Suprapubic skin (tissue), 4 donors: Measurements from ENCODE around the gene RAB3D.

Source experiments
- EP300 ChIP-seq: sonication (generic); formaldehyde crosslinking; IDR thresholded peaks from one replicate; pipeline ENCODE4 v1.6.1; 2017; ENCODE audit warnings: antibody characterized with exemption
- POLR2A ChIP-seq, 2 donors: fragments of 450-650 bp; IDR thresholded peaks; one replicate each; pipeline ENCODE4 v1.6.1; 2017; ENCODE audit warnings: antibody characterized with exemption in 2 of 2, mild to moderate bottlenecking in 2 of 2, moderate library complexity in 2 of 2
- POLR2AphosphoS5 ChIP-seq, 3 donors: sonication (generic); formaldehyde crosslinking; IDR thresholded peaks; one replicate each; pipeline ENCODE4 v1.6.1; 2017; ENCODE audit warnings: antibody characterized with exemption in 3 of 3
- TF ChIP-seq, protein P1 (sequence below), 2 donors: fragments of 200-600 bp in 1 of 2; fragments of 450-650 bp in 1 of 2; sonication (generic) in 1 of 2; IDR thresholded peaks; one replicate each; pipeline ENCODE4 v1.5.1; 2016 to 2019; ENCODE audit warnings: antibody characterized with exemption in 2 of 2, mild to moderate bottlenecking in 1 of 2, moderate library complexity in 1 of 2

DNA sequence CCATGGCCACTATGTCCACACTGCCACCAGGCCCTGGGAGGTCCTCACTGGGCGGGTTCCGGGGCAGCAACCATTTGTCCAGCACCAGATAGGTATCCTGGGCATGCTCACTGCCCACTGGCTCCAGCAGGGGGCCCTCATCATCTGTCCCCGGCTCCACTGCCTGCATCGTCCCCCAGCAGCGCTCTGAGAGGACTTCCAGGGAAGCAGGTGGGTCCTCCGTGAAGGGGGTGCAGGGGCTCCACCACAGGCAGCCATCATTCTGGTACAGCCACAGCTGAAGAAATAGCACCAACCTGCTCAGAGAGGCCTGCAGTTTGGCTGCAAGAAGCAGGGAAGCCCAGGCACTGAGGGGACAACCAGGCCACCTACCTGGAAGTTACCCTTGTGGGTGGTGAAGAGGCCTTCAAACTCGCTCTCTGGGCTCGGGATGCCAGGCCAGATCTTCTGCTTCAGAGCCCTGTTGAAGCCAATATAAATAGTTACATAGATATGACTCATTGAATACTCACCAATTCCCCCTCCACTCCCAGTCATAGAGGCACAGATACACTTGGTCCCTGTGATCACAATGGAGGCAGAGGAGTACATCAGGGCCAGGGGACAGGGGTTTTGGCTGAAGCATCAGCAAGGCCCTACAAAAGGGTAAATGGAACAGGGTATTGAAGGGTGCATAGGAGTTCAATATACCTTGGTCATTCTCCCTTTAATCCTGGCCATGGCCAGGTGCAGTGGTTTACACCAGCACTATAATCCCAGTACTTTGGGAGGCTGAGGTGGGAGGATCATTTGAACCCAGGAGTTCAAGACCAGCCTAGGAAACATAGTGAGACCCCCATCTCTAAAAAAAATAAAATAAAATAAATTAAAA lies 39.1 kb upstream of the RAB3D start:
- TF ChIP-seq, protein P1, sequence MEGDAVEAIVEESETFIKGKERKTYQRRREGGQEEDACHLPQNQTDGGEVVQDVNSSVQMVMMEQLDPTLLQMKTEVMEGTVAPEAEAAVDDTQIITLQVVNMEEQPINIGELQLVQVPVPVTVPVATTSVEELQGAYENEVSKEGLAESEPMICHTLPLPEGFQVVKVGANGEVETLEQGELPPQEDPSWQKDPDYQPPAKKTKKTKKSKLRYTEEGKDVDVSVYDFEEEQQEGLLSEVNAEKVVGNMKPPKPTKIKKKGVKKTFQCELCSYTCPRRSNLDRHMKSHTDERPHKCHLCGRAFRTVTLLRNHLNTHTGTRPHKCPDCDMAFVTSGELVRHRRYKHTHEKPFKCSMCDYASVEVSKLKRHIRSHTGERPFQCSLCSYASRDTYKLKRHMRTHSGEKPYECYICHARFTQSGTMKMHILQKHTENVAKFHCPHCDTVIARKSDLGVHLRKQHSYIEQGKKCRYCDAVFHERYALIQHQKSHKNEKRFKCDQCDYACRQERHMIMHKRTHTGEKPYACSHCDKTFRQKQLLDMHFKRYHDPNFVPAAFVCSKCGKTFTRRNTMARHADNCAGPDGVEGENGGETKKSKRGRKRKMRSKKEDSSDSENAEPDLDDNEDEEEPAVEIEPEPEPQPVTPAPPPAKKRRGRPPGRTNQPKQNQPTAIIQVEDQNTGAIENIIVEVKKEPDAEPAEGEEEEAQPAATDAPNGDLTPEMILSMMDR (IDR thresholded peaks at IDR 0.05): peak in 1 of 2 donors; percentile 40
- TF ChIP-seq POLR2A (IDR thresholded peaks at IDR 0.05) (no peak), POLR2AphosphoS5 (IDR thresholded peaks at IDR 0.05) (no peak), EP300 (no peak)
